Gastroesophageal sphincter (tissue), 4 donors: ENCODE data around the gene CHFR. TPM values are rescaled to one million over a fixed set of nuclear protein-coding genes. Genes with fewer than 3 reads are reported as not detected.
A peak's percentile ranks its signal among the peaks of the same experiment; 100 is the strongest.

Experiments
- ATAC-seq: fragments of 150-250 bp; one replicate; pipeline ENCODE4 v1.9.1; 2016; ENCODE audit warnings: mild to moderate bottlenecking, moderate library complexity
- H3K27ac ChIP-seq, 4 donors: fragments of 200-600 bp; sonication (generic) in 3 of 4; 1 replicate in 3 of 4; 2 replicates in 1 of 4; pipeline ENCODE4 v1.5.1; 2016 to 2019
- H3K27me3 ChIP-seq: fragments of 200-600 bp; sonication (generic); one replicate; pipeline ENCODE4 v1.5.1; 2019
- H3K36me3 ChIP-seq, 2 donors: fragments of 200-600 bp; sonication (generic); one replicate each; pipeline ENCODE4 v1.5.1; 2019; ENCODE audit warnings: control low read depth in 1 of 2
- H3K4me1 ChIP-seq, 3 donors: fragments of 200-600 bp; sonication (generic); 1 replicate in 2 of 3; 2 replicates in 1 of 3; pipeline ENCODE4 v1.5.1; 2016 to 2019; ENCODE audit warnings: control low read depth in 2 of 3
- H3K4me3 ChIP-seq, 2 donors: fragments of 200-600 bp; sonication (generic); one replicate each; pipeline ENCODE4 v1.5.1; 2019; ENCODE audit warnings: mild to moderate bottlenecking in 1 of 2, moderate library complexity in 1 of 2
- H3K9me3 ChIP-seq, 3 donors: fragments of 200-600 bp; sonication (generic); one replicate each; pipeline ENCODE4 v1.5.1; 2017 to 2019; ENCODE audit warnings: control low read depth in 2 of 3
- EP300 ChIP-seq: sonication (generic); formaldehyde crosslinking; IDR thresholded peaks from one replicate; pipeline ENCODE4 v1.6.1; 2017; ENCODE audit warnings: antibody characterized with exemption, mild to moderate bottlenecking
- POLR2A ChIP-seq, 2 donors: fragments of 450-650 bp; IDR thresholded peaks; one replicate each; pipeline ENCODE4 v1.6.1; 2017; ENCODE audit warnings: antibody characterized with exemption in 2 of 2, mild to moderate bottlenecking in 2 of 2, moderate library complexity in 1 of 2
- POLR2AphosphoS5 ChIP-seq: sonication (generic); formaldehyde crosslinking; IDR thresholded peaks from one replicate; pipeline ENCODE4 v1.6.1; 2017; ENCODE audit warnings: antibody characterized with exemption
- WGBS, 2 donors: methylation state at CpG; one replicate each; pipeline ENCODE4 v1.1.5; 2018; ENCODE audit warnings: low coverage in 1 of 2; 5-methylcytosine and 5-hydroxymethylcytosine counted together
- total RNA-seq, 4 donors: library from RNA; depleted of rRNA; stranded (reverse); fragments of >200 nt; gene quantifications; one replicate each; pipeline ENCODE4 v1.1.0, GENCODE V29; 2016
- TF ChIP-seq, protein P1 (sequence below), 4 experiments: fragments of 200-600 bp in 2 of 4; fragments of 450-650 bp in 2 of 4; sonication (generic) in 1 of 4; IDR thresholded peaks; one replicate each; pipeline ENCODE4 v1.5.1; 2017 to 2019; ENCODE audit warnings: antibody characterized with exemption in 4 of 4, mild to moderate bottlenecking in 2 of 4, moderate library complexity in 2 of 4

CHFR gene
- total RNA-seq, 4 donors from 2014 or later: 30.8 to 42.1 (median 36.8) TPM

DNA sequence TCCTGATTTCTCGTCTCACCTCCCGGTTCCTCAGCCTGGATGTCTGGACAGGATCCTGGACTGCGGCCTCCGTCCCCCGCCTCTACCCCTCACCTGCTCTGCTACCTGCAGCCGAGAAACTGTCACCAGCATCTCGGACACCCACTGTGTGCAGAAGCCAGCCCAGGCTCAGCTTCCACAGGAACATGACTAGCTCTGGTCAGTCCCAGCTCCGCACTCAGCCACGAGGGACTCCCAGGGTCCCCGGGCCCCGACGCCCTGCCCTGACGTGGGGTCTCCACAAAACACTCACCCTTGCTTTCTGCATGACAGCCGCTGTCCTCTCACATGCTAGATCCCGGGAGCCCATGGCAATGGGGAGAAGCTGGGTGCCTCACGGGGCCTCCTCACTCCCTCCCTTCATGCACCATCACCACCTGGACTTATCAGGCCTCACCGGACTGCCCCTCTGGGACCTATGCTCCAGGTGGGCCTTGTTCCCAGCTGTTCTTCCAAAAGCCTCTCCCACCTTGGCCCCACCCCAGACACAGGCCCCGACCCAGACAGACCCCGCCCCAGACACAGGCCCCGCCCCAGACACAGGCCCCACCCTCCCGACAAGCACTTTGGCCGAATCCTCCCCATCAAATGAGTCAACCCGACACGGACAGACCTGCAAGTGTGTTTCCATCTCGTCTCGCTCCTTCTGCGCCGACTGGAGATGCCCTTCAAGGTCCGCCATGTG is 98.9 kb downstream of the CHFR start:
- Histone ChIP-seq H3K27me3 (no peaks in the 10 kb centered on the region), H3K4me1 (no peaks in the 10 kb centered on the region), H3K4me3 (no peak overlapping the region), H3K9me3 (no peaks in the 10 kb centered on the region), H3K36me3 (peaks cover 0 to 90% of the 10 kb centered on the region in 2 donors), H3K27ac (no peak overlapping the region)
- TF ChIP-seq, protein P1, sequence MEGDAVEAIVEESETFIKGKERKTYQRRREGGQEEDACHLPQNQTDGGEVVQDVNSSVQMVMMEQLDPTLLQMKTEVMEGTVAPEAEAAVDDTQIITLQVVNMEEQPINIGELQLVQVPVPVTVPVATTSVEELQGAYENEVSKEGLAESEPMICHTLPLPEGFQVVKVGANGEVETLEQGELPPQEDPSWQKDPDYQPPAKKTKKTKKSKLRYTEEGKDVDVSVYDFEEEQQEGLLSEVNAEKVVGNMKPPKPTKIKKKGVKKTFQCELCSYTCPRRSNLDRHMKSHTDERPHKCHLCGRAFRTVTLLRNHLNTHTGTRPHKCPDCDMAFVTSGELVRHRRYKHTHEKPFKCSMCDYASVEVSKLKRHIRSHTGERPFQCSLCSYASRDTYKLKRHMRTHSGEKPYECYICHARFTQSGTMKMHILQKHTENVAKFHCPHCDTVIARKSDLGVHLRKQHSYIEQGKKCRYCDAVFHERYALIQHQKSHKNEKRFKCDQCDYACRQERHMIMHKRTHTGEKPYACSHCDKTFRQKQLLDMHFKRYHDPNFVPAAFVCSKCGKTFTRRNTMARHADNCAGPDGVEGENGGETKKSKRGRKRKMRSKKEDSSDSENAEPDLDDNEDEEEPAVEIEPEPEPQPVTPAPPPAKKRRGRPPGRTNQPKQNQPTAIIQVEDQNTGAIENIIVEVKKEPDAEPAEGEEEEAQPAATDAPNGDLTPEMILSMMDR (IDR thresholded peaks at IDR 0.05): no peak
- WGBS, 2 donors: 100% methylated on average over 4 to 6 of the region's 29 CpGs
- no peak for ATAC-seq

DNA sequence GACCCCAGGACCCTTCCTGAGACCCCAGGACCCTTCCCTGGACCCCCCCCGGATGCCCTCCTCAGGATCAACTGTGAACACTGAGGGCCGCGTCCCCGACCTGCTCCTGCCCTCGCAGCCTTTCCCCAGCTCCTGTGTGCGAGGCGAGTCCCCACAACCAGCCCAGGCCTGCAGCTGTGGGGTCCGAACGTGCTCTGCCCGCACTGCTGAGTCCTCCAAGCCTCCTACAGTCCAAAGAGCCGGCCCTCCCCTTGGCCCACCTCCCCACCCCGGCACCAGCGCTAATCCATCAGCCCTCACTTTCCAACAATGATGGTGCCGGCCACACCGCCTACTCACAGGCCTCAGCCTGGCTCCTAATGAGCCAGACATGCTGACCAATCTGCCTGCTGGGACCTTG is 99.5 kb downstream of the CHFR start:
- H3K36me3 ChIP-seq: peaks cover 0 to 95% of the 10 kb centered on the region in 2 donors
- no peak for TF ChIP-seq POLR2AphosphoS5
- no peak for TF ChIP-seq EP300
- TF ChIP-seq POLR2A (IDR thresholded peaks at IDR 0.05): no peak
- TF ChIP-seq, protein P1 (IDR thresholded peaks at IDR 0.05): no peak
- no peak for ATAC-seq
- H3K27ac ChIP-seq: no peak overlapping the region
- H3K9me3 ChIP-seq: no peaks in the 10 kb centered on the region
- H3K4me3 ChIP-seq: no peak overlapping the region
- no peaks in the 10 kb centered on the region for H3K27me3 ChIP-seq
- WGBS, 2 donors: no CpG with 5 or more reads among the region's 15 CpGs
- H3K4me1 ChIP-seq: no peaks in the 10 kb centered on the region

DNA sequence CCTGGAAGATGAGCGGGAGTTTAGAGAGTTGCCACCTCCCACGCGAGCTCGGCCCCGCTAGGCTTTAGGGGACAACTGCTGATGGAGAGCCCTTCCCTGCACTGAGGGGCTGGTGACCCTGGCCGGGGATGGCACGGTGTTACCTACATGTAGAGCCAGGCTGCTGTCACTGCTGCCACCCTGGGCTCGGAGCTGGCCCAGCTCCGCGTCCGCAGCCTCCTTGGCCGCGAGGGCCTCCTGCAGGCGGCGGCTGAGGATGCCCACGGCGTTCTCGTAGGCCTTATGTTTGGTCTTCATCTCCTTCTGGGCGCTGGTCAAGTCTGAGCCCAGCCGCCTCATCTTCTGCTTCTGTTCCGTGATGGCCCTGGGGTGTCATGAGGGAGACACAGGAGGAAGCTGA is 101.2 kb downstream of the CHFR start:
- 93% methylated on average over 2 of the region's 21 CpGs; no CpG with 5 or more reads in 1 of the 2 donors for WGBS, 2 donors
- Histone ChIP-seq H3K27me3 (no peaks in the 10 kb centered on the region), H3K4me3 (no peak overlapping the region), H3K9me3 (no peaks in the 10 kb centered on the region), H3K4me1 (no peaks in the 10 kb centered on the region), H3K27ac (no peak overlapping the region), H3K36me3 (peaks cover 0 to 97% of the 10 kb centered on the region in 2 donors)
- ATAC-seq: no peak
- TF ChIP-seq POLR2A (IDR thresholded peaks at IDR 0.05) (no peak), EP300 (no peak), POLR2AphosphoS5 (no peak)
- TF ChIP-seq, protein P1 (IDR thresholded peaks at IDR 0.05): no peak

DNA sequence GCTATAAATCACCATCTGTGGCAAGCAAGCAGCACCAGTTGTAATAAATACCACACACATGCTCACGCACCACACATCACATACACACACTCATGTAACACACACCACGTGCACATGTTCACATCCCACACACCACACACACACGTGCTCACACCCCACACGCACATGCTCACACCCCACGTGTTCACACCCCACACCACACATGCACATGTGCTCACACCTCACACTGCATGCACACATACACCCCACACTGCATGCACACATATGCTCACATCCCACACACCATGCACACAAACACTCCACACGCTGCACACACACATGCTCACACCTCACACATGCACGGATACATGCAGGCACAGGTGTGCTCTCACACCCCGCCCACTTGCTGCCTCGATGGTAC is 102.8 kb downstream of the CHFR start:
- 83 to 90% methylated on average over 2 to 8 of the region's 9 CpGs for WGBS, 2 donors
- H3K4me3 ChIP-seq: no peak overlapping the region
- no peak for ATAC-seq
- H3K36me3 ChIP-seq: peaks cover 0 to 98% of the 10 kb centered on the region in 2 donors
- H3K27me3 ChIP-seq: no peaks in the 10 kb centered on the region
- TF ChIP-seq EP300: no peak
- no peaks in the 10 kb centered on the region for H3K9me3 ChIP-seq
- no peaks in the 10 kb centered on the region for H3K4me1 ChIP-seq
- H3K27ac ChIP-seq: no peak overlapping the region

DNA sequence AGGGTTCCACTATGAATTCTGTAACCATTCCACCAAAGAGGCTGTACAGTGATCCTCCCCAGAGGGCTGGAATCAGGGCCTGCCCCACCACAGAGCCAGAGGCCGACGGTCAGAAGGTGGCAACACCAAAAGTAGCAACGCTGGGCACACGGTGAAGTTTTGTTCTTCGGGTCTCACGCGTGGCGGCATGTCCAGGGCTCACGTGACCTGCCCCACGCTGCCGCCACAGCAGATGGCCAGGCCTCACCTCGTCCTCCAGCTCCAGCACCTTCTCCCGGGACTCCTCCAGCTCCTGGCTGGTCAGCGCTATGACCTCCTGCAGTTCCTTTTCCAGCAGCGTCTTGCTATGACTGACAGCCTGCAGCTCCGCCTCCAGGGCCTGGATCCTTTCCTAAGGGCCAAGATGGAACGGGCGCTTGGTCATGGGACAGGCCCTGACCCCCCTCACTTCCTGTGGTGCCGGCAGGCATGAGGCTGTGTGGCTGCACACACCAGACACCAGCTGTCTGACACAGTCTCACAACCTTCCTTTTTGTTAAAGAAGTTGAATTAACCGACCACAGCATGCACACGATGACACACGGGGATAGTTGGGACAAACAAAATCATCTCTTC is 103.4 kb downstream of the CHFR start:
- H3K9me3 ChIP-seq: no peaks in the 10 kb centered on the region
- H3K27me3 ChIP-seq: no peaks in the 10 kb centered on the region
- 74 to 90% methylated on average over 15 to 20 of the region's 22 CpGs for WGBS, 2 donors
- H3K36me3 ChIP-seq: peaks cover 0 to 98% of the 10 kb centered on the region in 2 donors
- no peak overlapping the region for H3K4me3 ChIP-seq
- peak; percentile 46 for ATAC-seq
- H3K4me1 ChIP-seq: no peaks in the 10 kb centered on the region
- H3K27ac ChIP-seq: no peak overlapping the region
- TF ChIP-seq EP300 (no peak), POLR2AphosphoS5 (no peak), POLR2A (IDR thresholded peaks at IDR 0.05) (no peak)
- TF ChIP-seq, protein P1 (IDR thresholded peaks at IDR 0.05): no peak

Other genes with a start within 250 kb of the CHFR start
- gene POLE, start 200.3 kb downstream of the CHFR start, total RNA-seq: 10 to 100 TPM in 3 of 4 donors, 1 to 10 TPM in 1; 7.2 to 63.8 (median 23.3) TPM
- gene PXMP2, start 200.0 kb downstream of the CHFR start, total RNA-seq: 10 to 100 TPM; 31.9 to 68.8 (median 55.4) TPM
- 10 to 100 TPM; 23.8 to 29.6 (median 26.1) TPM for gene PGAM5, start 176.8 kb downstream of the CHFR start, total RNA-seq
- 10 to 100 TPM; 33.1 to 61.5 (median 49.9) TPM for gene ANKLE2, start 125.8 kb downstream of the CHFR start, total RNA-seq
- gene GOLGA3, start 58.7 kb downstream of the CHFR start, total RNA-seq: 100 to 1,000 TPM in 1 of 4 donors, 10 to 100 TPM in 3; 54.8 to 126 (median 74.1) TPM
- 10 to 100 TPM in 1 of 4 donors, 1 to 10 TPM in 3; 2.9 to 11.8 (median 6.3) TPM for gene ZNF605, start 68.7 kb upstream of the CHFR start, total RNA-seq
- 1 to 10 TPM; 6.7 to 9.8 (median 9.2) TPM for gene ZNF26, start 98.8 kb upstream of the CHFR start, total RNA-seq
- 10 to 100 TPM; 16.2 to 47.5 (median 20.0) TPM for gene ZNF84, start 149.9 kb upstream of the CHFR start, total RNA-seq
- 10 to 100 TPM in 3 of 4 donors, 1 to 10 TPM in 1; 9.7 to 29.7 (median 13.7) TPM for gene ZNF140, start 193.3 kb upstream of the CHFR start, total RNA-seq
- 1 to 10 TPM; 2.5 to 5.1 (median 2.9) TPM for gene ZNF891, start 242.7 kb upstream of the CHFR start, total RNA-seq
- 10 to 100 TPM in 2 of 4 donors, 1 to 10 TPM in 2; 1.8 to 20.9 (median 11.1) TPM for gene ZNF10, start 243.0 kb upstream of the CHFR start, total RNA-seq